Measurements from ENCODE around the gene PDAP1. TPM values are rescaled to one million over a fixed set of nuclear protein-coding genes. Genes with fewer than 3 reads are reported as not detected.

PDAP1 gene
- total and polyA plus RNA-seq, 2 of the 8 experiments (the other 6 are each of a cell fraction or from before 2014, with no cell fraction given) = 26.6 to 169 TPM

- Histone ChIP-seq H3K79me2 (ENCODE audit: control insufficient read depth in 1 of 2, insufficient read depth in 2 of 2, low read length in 2 of 2) (peaks cover 0 to 9% of the 10 kb centered on the region in 2 experiments; a peak in 1 of 4 replicates), H3K9me3 (ENCODE audit: insufficient read depth in 2 of 2, low read depth in 1 of 2, low read length in 1 of 2) (no peaks in the 10 kb centered on the region), H3K4me2 (ENCODE audit: insufficient read depth in 1 of 2, low read depth in 2 of 2, low read length in 2 of 2) (no peak overlapping the region), H2BK5ac (ENCODE audit: low read depth, low read length) (no peak overlapping the region), H3K27me3 (replicated peaks in 1 of 4; ENCODE audit: control insufficient read depth in 3 of 4, extremely low read depth in 1 of 4, insufficient read depth in 3 of 4, low read length in 3 of 4) (no peaks in the 10 kb centered on the region; a peak in 1 of 7 replicates), H3K27ac (ENCODE audit: low read depth, low read length) (no peak overlapping the region), H2BK20ac (ENCODE audit: low read length) (no peak overlapping the region), H3K4me1 (replicated peaks in 1 of 4; ENCODE audit: control insufficient read depth in 3 of 4, insufficient read depth in 4 of 4, low read length in 3 of 4) (peaks cover 0 to 3% (median 0%) of the 10 kb centered on the region in 4 experiments; a peak in 1 of 7 replicates), H4K5ac (ENCODE audit: insufficient read length, low read depth, low read length) (no peak overlapping the region), H2AFZ (ENCODE audit: low read length) (no peak overlapping the region), H2AK5ac (ENCODE audit: low read depth, low read length) (no peak overlapping the region), H3K56ac (replicated peaks; ENCODE audit: insufficient read length, low read depth, low read length) (no peak overlapping the region), H3K36me3 (ENCODE audit: control insufficient read depth in 2 of 4, insufficient read depth in 4 of 4, low read length in 3 of 4) (peaks cover 50 to 79% (median 64%) of the 10 kb centered on the region in 4 experiments), H2BK15ac (ENCODE audit: low read length) (no peak overlapping the region), H2BK120ac (replicated peaks; ENCODE audit: low read depth, low read length) (no peak overlapping the region), H3K4ac (replicated peaks; ENCODE audit: insufficient read length, low read depth, low read length) (no peak overlapping the region), H4K20me1 (replicated peaks in 1 of 2; ENCODE audit: control insufficient read depth in 1 of 2, insufficient read depth in 2 of 2, low read length in 2 of 2) (peaks cover 11 to 23% of the 10 kb centered on the region in 2 experiments), H3K18ac (ENCODE audit: extremely low read depth, low read length) (no peak overlapping the region), H2BK12ac (ENCODE audit: low read depth, low read length) (no peak overlapping the region), H3K23me2 (ENCODE audit: low read depth, low read length) (no peaks in the 10 kb centered on the region), H4K91ac (replicated peaks; ENCODE audit: insufficient read length, low read length) (no peak overlapping the region), H3K23ac (ENCODE audit: insufficient read length) (no peak overlapping the region), H4K8ac (ENCODE audit: extremely low read depth, insufficient read depth, low read length) (no peak overlapping the region), H3K9ac (replicated peaks in 1 of 4; ENCODE audit: extremely low read depth in 1 of 4, low read depth in 3 of 4, low read length in 3 of 4) (no peak overlapping the region), H3K14ac (ENCODE audit: insufficient read length) (no peak overlapping the region), H3K79me1 (ENCODE audit: low read depth, low read length) (no peaks in the 10 kb centered on the region; the same call in 1 of the 2 replicates), H3K4me3 (ENCODE audit: extremely low read depth in 1 of 4, insufficient read depth in 2 of 4, low read depth in 3 of 4, low read length in 4 of 4) (no peak overlapping the region)
- ChIA-PET CTCF (ENCODE audit: partially characterized antibody) (interaction anchor here (0.7 to 1.4 kb wide), 2 partner anchors 17 to 443 kb away, joined by 4 read pairs; no protein-coding TSS in a partner anchor), POLR2A (ENCODE audit: partially characterized antibody) (interaction anchor here (0.6 to 5.7 kb wide), 4 partner anchors 12 to 37 kb away, joined by 3 to 59 read pairs (median 4); partner anchors contain the start of gene BUD31)
- TF ChIP-seq YY1 (IDR thresholded peaks at IDR 0.05; ENCODE audit: low read depth, low read length) (no peak), GABPA (IDR thresholded peaks at IDR 0.05; ENCODE audit: borderline replicate concordance, insufficient read depth, low read length) (no peak), TEAD4 (IDR thresholded peaks at IDR 0.05; ENCODE audit: low read depth, low read length) (no peak), KDM5A (IDR thresholded peaks at IDR 0.05; ENCODE audit: low read length) (no peak), KDM1A (IDR thresholded peaks at IDR 0.05; ENCODE audit: borderline replicate concordance, low read length) (no peak), EZH2 (IDR thresholded peaks at IDR 0.05; ENCODE audit: low read depth, low read length, severe bottlenecking) (no peak)
- FAIRE-seq (no peak), DNase-seq (ENCODE audit: low read depth in 1 of 2, low spot score in 2 of 2) (no peak)
- 90% methylated on average over 4 of the region's 4 CpGs; no CpG with 5 or more reads in 1 of the 2 experiments for WGBS, 2 experiments (ENCODE audit: extremely low coverage in 1 of 2, insufficient coverage in 1 of 2, insufficient read length in 1 of 2, insufficient replicate concordance in 2 of 2, low coverage in 1 of 2, low lambda C conversion rate in 2 of 2, missing lambda C conversion rate in 1 of 2)
Observed at GRCh38 chr7:99446096-99446495, 37.7 kb upstream of the PDAP1 start.
